ENCODE results near the gene ATP1B2. TPM values are rescaled to one million over a fixed set of nuclear protein-coding genes. Genes with fewer than 3 reads are reported as not detected.

The ATP1B2 gene
- polyA plus RNA-seq, 1 of the 3 experiments (the other 2 are of a cell fraction) = 0.05 TPM

DNA sequence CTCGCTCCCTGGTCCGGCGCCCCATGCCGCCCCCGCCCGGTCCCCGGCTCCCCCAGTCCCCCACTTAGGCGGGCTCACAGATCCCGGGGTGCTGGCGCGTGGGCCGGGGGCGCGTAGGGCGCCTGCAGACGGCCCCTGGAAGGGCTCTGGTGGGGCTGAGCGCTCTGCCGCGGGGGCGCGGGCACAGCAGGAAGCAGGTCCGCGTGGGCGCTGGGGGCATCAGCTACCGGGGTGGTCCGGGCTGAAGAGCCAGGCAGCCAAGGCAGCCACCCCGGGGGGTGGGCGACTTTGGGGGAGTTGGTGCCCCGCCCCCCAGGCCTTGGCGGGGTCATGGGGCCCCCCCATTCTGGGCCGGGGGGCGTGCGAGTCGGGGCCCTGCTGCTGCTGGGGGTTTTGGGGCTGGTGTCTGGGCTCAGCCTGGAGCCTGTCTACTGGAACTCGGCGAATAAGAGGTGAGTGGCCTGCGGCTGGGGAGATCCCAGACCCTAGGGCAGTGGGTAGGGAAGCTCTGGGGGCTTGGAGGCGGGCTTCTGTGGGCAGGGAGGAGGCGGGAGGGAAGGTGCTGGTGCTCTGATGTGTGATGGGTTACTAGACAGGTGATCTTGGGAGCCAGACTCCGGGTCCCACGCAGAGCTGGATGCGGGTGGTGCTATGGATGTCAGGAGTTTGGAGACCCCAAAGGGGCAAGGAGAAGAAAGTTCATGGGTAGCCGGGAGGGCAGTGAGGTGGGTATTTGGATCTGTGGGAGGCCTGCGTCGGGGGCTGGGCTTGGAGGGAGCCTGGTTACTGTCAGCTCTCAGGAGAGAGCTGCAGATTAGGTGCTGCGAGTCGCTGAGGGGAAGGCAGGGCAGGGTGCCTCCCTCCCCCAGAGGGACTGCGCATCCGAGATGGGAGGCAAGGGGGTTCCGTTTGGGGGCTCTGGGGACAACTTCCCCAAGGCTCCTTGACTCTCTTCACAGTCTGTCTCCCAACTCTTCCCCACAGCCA lies 54.8 kb downstream of the ATP1B2 start:
- ChIA-PET CTCF (interaction anchor here (1.0 to 8.4 kb wide), 10 partner anchors 8 to 190 kb away, joined by 3 to 85 read pairs (median 4); partner anchors contain the start of genes DNAH2, SOX15, TP53 and WRAP53), POLR2A (interaction anchor here (1.0 to 6.6 kb wide), 4 partner anchors 12 to 140 kb away, joined by 3 to 53 read pairs (median 21); partner anchors contain the start of genes DNAH2, MPDU1, TP53 and WRAP53)
- no peak for TF ChIP-seq RXRA (IDR thresholded peaks at IDR 0.05; ENCODE audit: borderline replicate concordance, low read depth)
- TF ChIP-seq, protein P1, sequence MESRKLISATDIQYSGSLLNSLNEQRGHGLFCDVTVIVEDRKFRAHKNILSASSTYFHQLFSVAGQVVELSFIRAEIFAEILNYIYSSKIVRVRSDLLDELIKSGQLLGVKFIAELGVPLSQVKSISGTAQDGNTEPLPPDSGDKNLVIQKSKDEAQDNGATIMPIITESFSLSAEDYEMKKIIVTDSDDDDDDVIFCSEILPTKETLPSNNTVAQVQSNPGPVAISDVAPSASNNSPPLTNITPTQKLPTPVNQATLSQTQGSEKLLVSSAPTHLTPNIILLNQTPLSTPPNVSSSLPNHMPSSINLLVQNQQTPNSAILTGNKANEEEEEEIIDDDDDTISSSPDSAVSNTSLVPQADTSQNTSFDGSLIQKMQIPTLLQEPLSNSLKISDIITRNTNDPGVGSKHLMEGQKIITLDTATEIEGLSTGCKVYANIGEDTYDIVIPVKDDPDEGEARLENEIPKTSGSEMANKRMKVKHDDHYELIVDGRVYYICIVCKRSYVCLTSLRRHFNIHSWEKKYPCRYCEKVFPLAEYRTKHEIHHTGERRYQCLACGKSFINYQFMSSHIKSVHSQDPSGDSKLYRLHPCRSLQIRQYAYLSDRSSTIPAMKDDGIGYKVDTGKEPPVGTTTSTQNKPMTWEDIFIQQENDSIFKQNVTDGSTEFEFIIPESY (IDR thresholded peaks at IDR 0.05; ENCODE audit: borderline replicate concordance, low read depth) = no peak
- TF ChIP-seq, protein P2, sequence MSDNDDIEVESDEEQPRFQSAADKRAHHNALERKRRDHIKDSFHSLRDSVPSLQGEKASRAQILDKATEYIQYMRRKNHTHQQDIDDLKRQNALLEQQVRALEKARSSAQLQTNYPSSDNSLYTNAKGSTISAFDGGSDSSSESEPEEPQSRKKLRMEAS (IDR thresholded peaks at IDR 0.05; ENCODE audit: low read depth) = no peak
- TF ChIP-seq FOSL2 (IDR thresholded peaks at IDR 0.05; ENCODE audit: borderline replicate concordance, low read depth) = no peak
- no peak for TF ChIP-seq RAD21 (IDR thresholded peaks at IDR 0.05; ENCODE audit: low read length)
- no peak for TF ChIP-seq SIN3A (IDR thresholded peaks at IDR 0.05; ENCODE audit: borderline replicate concordance, low read depth, low read length)
- TF ChIP-seq EZH2phosphoT487 (IDR thresholded peaks at IDR 0.05; ENCODE audit: borderline replicate concordance, low read depth) = no peak
- TF ChIP-seq POLR2AphosphoS5 (IDR thresholded peaks at IDR 0.05; ENCODE audit: low read depth, low read length) = no peak
- TF ChIP-seq MXI1 (IDR thresholded peaks at IDR 0.05; ENCODE audit: low read depth, low read length) = no peak
- no peak for TF ChIP-seq FOXM1 (IDR thresholded peaks at IDR 0.05; ENCODE audit: low read depth)
- no peak for TF ChIP-seq RFX5 (IDR thresholded peaks at IDR 0.05; ENCODE audit: low read length)
- TF ChIP-seq, protein P3, sequence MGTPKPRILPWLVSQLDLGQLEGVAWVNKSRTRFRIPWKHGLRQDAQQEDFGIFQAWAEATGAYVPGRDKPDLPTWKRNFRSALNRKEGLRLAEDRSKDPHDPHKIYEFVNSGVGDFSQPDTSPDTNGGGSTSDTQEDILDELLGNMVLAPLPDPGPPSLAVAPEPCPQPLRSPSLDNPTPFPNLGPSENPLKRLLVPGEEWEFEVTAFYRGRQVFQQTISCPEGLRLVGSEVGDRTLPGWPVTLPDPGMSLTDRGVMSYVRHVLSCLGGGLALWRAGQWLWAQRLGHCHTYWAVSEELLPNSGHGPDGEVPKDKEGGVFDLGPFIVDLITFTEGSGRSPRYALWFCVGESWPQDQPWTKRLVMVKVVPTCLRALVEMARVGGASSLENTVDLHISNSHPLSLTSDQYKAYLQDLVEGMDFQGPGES (IDR thresholded peaks at IDR 0.05; ENCODE audit: low read depth, low read length) = no peak
- no peak for TF ChIP-seq GATA2 (CRISPR knock-in tag; IDR thresholded peaks at IDR 0.05)
- TF ChIP-seq, protein P4, sequence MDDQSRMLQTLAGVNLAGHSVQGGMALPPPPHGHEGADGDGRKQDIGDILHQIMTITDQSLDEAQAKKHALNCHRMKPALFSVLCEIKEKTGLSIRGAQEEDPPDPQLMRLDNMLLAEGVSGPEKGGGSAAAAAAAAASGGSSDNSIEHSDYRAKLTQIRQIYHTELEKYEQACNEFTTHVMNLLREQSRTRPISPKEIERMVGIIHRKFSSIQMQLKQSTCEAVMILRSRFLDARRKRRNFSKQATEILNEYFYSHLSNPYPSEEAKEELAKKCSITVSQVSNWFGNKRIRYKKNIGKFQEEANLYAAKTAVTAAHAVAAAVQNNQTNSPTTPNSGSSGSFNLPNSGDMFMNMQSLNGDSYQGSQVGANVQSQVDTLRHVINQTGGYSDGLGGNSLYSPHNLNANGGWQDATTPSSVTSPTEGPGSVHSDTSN (IDR thresholded peaks at IDR 0.05) = no peak
- TF ChIP-seq TEAD4 (IDR thresholded peaks at IDR 0.05; ENCODE audit: borderline replicate concordance, insufficient read depth) = no peak
- H3K9me3 ChIP-seq = no peaks in the 10 kb centered on the region
- H3K4me2 ChIP-seq = peak overlapping the region; percentile 100
- DNase-seq = peak; percentile 67
- H3K79me2 ChIP-seq (ENCODE audit: insufficient read depth) = no peaks in the 10 kb centered on the region
- peaks cover 9 to 35% of the 10 kb centered on the region in 2 experiments for H3K4me1 ChIP-seq (ENCODE audit: control insufficient read depth in 1 of 2, insufficient read depth in 2 of 2, low read depth in 1 of 2, low read length in 1 of 2)
- no peaks in the 10 kb centered on the region for H4K20me1 ChIP-seq (ENCODE audit: insufficient read depth)
- H3K27ac ChIP-seq (ENCODE audit: low read depth in 2 of 2, low read length in 1 of 2) = peak overlapping the region in 1 of 2 experiments; percentile 71; a peak in 1 of 4 replicates
- peak overlapping the region; percentile 92 for H2AFZ ChIP-seq (ENCODE audit: low read depth)
- H3K9ac ChIP-seq = peak overlapping the region; percentile 75
- no peaks in the 10 kb centered on the region for H3F3A ChIP-seq (replicated peaks; ENCODE audit: insufficient read depth)
- H3K36me3 ChIP-seq (replicated peaks in 1 of 2; ENCODE audit: control insufficient read depth in 1 of 2, insufficient read depth in 2 of 2, low read length in 1 of 2) = peaks cover 0 to 5% of the 10 kb centered on the region in 2 experiments
- WGBS (ENCODE audit: low lambda C conversion rate) = 7% methylated on average over 12 of the region's 50 CpGs
- H3K4me3 ChIP-seq (ENCODE audit: low read depth in 2 of 2, low read length in 1 of 2) = peak overlapping the region; percentile 75 to 80
- no peaks in the 10 kb centered on the region for H3K27me3 ChIP-seq (ENCODE audit: insufficient read depth)
- H3K9me2 ChIP-seq = no peaks in the 10 kb centered on the region
